ENCODE measurements around the gene GALK1.

GRCh38 chr17:75809631-75810111 is 44.7 kb upstream of the GALK1 start:
- TF ChIP-seq CTCF (IDR thresholded peaks at IDR 0.05) (no peak), POLR2A (IDR thresholded peaks at IDR 0.05) (no peak)
